GOT3 (cell line): Measurements from ENCODE around the gene ABCC6.
"Not testable (repeated sequence)": the region's sequence is repeated elsewhere in the genome, so short reads cannot be mapped to it uniquely, and the experiment has no call there.

Experiments
- DNase-seq: peaks from one replicate; lab custom pipeline; 2025; ENCODE audit warnings: mixed read lengths; lab: John Stamatoyannopoulos, UW

ABCC6 gene

DNA sequence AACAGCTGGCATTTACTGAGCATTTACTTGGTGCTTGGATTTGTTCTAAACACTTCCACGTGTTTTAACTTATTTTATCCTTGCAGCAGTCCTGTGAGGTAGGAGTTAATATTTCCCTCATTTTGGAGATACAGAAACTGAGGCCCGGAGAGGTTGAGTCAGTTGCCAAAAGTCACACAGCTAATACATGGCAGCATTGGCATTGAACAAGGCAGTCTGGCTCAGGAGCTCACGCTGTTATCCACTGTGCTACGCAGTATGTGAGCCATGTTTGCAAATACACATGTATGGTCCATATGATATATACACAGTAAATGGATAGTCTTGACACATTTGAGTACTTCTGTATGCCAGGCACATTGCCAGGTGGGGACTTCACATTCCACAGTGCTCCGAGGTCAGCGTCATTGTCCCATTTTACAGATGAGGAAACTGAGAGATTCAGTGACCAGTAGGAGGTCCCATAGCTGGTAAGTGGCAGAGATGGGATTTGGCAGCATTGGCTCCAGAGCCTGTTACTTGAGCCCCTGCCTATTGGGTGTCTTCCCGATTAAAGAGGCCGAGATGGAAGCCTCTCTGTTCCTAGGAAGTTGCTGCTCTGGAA, 110.7 kb downstream of the ABCC6 start:
- no peak for DNase-seq

- DNase-seq: no peak
These were observed 111.7 kb downstream of the ABCC6 start for GRCh38 chr16:16111639-16112038.

- DNase-seq: no peak
These were observed 113.2 kb downstream of the ABCC6 start for GRCh38 chr16:16110111-16110490.

DNA sequence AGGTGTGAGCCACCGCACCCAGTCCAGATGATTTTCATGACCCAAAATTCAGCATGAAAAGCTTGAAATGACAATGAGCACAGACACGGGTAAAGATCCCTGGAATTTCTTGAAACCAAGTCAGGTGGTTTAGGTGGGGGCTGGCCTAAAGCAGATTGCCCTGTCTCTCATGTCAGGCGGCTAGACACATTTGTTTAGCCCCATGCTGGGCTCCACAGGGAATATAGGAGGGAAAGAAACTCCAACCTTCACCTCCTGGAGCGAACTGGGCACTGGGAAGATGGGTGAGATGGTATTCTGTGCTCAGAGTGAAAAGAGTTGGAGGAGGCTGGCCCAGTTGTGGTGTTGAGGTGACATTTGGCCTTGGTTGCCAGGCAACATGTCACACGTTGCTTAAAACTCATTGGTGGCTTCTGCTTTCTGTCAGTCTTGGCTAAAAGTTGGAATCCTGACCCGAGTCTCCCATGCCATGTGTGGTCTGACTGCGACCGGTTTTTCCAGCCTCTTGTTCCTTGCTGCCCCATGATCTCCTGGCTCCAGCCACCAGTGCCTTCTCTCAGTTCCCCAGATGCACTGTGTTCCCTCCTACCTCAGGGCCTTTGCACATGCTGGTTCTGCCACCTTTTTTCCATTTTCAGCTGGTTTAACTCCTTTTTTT, 113.7 kb downstream of the ABCC6 start:
- DNase-seq: no peak

GRCh38 chr16:16108759-16109158, 114.5 kb downstream of the ABCC6 start:
- no peak for DNase-seq

- no peak for DNase-seq
These were observed 115.5 kb downstream of the ABCC6 start for GRCh38 chr16:16107839-16108238.

GRCh38 chr16:16106466-16106865, 116.8 kb downstream of the ABCC6 start:
- DNase-seq: no peak

GRCh38 chr16:16105646-16106045, 117.6 kb downstream of the ABCC6 start:
- no peak for DNase-seq

DNA sequence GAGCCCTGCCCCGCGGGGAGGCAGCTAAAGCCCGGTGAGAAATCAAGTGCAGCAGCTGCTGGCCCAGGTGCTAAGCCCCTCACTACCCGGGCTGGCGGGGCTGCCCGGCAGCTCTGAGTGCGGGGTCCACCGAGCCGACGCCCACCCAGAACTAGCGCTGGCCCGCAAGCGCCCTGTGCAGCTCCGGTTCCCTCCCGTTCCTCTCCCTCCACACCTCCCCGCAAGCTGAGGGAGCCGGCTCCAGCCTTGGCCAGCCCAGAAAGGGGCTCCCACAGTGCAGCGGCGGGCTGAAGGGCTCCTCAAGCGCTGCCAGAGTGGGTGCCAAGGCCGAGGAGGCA, 118.5 kb downstream of the ABCC6 start:
- DNase-seq: not testable (repeated sequence)

DNA sequence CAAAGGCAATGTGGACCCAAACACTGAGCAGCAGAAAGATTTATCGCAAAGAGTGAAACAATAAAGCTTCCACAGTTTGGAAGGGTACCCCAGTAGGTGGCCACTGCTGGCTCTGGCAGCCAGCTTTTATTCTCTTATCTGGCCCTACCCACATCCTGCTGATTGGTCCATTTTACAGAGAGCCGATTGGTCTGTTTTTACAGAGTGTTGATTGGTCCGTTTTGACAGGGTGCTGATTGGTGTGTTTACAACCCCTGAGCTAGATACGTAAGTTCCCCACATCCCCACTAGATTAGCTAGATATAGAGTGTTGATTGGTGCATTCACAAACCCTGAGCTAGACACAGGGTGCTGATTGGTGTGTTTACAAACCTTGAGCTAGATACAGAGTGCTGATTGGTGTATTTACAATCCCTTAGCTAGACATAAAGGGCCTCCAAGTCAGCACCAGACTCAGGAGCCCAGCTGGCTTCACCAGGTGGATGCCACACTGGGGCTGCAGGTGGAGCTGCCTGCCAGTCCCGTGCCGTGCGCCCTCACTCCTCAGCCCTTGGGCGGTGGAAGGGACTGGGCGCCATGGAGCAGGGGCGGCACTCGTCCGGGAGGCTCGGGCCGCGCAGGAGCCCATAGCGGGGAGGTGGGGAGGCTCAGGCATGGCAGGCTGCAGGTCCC, 119.0 kb downstream of the ABCC6 start:
- DNase-seq: not testable (repeated sequence)

DNA sequence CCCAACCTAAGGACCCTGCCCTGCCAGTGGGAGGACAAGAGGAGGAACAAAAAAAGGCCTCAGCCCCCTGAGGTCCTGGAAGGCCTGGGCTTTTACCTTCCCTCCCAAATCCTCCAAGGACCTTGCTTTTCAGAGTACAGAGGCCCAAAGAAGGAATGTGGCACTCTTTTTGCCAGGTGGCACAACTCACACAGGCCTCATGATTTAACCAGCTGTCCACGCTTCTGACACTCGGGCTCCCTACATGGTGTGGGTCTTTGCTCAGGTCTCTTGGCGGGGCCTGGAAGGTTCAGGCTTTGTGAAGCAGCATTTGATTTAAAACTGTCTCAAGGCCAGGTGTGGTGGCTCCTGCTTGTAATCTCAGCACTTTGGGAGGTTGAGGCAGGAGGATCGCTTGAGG, 120.6 kb downstream of the ABCC6 start:
- no peak for DNase-seq

- no peak for DNase-seq
These were observed 121.7 kb downstream of the ABCC6 start for GRCh38 chr16:16101585-16101984.

DNA sequence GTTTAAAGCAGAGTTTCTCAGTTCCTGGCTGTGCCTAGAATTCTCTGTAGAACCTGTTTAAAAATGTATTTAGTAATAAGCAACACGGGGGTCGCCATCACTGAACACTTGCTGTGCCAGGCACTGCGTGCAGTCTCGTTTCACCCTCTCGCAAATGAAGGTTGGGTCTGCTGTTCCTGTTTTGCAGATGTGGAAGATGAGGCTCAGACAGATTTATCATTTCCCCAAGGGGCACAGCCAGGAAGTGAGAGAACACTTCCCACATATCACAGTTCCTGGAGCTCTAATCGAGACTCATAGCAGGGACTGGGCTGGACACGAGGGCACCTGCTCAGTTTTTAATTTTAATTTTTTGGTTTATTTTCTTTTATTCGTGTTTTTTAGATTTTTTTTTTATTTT, 122.7 kb downstream of the ABCC6 start:
- no peak for DNase-seq

GRCh38 chr16:16099320-16099719, 124.0 kb downstream of the ABCC6 start:
- no peak for DNase-seq
